ENCODE measurements around the gene PM20D2.

DNA sequence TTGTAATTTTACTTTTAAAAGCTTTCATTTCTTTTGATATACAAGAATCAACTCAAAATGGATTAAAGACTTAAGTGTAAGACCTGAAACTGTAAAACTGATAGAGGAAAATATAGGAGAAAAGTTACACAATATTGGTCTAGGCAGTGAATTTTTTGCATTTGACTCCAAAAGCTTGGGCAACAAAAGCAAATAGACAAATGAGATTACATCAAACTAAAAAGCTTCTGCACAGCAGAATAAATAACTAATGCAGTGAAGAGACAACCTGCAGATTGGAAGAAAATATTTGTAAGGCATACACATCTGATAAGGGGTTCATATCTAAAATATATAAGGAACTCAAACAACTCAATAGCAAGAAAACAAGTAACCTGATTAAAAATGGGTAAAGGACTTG, 68.3 kb downstream of the PM20D2 start:
- TF ChIP-seq, protein P1, sequence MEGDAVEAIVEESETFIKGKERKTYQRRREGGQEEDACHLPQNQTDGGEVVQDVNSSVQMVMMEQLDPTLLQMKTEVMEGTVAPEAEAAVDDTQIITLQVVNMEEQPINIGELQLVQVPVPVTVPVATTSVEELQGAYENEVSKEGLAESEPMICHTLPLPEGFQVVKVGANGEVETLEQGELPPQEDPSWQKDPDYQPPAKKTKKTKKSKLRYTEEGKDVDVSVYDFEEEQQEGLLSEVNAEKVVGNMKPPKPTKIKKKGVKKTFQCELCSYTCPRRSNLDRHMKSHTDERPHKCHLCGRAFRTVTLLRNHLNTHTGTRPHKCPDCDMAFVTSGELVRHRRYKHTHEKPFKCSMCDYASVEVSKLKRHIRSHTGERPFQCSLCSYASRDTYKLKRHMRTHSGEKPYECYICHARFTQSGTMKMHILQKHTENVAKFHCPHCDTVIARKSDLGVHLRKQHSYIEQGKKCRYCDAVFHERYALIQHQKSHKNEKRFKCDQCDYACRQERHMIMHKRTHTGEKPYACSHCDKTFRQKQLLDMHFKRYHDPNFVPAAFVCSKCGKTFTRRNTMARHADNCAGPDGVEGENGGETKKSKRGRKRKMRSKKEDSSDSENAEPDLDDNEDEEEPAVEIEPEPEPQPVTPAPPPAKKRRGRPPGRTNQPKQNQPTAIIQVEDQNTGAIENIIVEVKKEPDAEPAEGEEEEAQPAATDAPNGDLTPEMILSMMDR (conservative IDR thresholded peaks at IDR 0.05; ENCODE audit: low read depth, low read length) = no peak
- TF ChIP-seq EZH2 (IDR thresholded peaks at IDR 0.05; ENCODE audit: borderline replicate concordance, low read depth, low read length, poor library complexity, severe bottlenecking) = no peak
